GM19351 (cell line): Measurements from ENCODE around the gene CASP7.

Experiments
- ATAC-seq: cut with Tn5 transposase; IDR thresholded peaks from one replicate; pipeline ENCODE4 v1.9.1; 2021; ENCODE audit warnings: mild to moderate bottlenecking, moderate library complexity; ENCODE audit not compliant: unreplicated experiment

Gene CASP7

GRCh38 chr10:113665806-113666354, 13.8 kb upstream of the CASP7 start:
- ATAC-seq: no peak

GRCh38 chr10:113666682-113667252, 12.9 kb upstream of the CASP7 start:
- ATAC-seq: peak; percentile 87

DNA sequence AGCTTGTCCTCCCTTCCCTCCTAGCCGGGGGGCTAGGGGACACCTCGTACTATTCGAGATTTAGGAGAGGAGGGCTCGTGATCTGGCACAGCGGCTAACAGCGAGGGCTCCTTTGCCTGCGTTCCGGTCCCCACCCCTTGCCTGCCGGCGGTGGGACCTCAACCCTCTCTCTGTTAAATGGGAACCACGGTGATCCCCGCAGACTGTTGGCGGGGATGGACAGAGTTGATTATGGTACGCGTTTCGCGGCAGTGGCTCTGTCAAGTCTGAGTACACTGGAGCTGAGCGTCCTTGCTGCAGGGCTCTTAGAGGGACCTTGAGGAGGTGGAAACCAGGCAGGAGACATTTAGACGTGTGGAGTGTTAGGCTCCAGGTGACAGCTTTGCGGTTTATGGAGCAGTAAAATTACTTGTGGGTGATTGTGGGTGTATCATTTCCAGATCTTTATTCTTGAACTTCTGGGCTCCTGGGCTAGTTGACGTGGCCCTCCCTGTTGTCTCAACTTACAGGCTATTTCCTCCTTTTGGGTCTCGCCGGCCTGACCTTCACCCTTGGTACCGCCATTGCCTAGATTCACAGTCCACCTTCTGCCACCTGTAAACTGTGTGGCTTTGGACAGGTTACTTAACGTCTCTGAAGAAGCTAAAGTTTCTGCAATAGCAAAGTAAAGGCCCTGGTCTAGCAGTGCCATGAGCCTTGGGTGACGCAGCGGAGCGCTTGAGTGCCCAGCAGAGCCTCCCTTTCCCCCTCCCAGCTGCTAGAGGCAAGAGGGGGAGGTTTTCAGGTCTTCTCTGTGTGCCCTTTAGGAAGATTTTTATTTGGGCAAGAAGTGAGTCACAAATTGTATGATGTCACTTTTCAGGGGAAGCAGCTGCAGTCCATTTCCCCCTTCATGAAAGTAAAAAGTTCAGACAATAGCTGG, 739 bp downstream of the CASP7 start:
- ATAC-seq: peak; percentile 14

DNA sequence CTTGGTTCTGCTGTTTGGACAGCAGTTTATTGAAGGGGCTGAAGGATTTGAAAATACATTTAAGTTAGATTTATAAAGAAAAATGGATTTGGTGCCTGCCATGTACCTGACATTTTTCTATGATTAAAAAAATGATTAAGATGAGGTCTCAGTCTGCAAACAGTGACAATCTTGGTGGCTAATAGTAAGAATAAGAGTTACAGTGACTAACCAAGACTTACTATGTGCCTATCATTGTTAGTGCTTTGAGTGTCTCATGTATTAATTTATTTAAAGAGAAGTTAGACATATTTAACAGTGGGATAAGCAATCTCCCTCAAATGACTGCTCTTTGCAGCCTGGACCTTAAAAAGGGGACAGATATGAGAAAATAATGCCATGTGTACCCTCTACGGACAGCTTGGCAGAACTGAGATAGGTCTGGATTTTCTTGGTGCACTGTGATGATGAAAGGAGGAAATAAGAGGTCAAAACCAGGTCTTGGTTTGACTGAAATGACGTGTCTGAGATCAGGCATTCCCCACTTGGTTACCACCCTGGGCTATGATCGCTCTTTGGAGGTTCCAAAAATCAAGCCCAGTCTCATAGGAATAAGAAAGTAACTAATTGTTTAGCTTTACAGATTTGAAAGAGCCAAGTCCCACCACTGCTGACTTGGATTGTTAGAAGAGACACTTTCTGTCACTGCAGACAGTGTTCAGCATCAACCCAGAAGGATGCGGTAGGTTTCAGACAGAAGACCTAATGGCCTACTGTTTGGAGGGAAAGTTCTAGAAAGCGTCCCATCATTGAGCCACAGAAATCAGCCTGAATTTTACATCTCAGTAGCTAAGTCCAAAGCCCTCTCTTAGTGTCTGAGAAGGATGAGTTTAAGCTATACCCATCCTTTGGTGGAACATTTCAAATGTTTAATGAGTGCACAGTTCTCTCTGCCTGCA, 2.1 kb downstream of the CASP7 start:
- ATAC-seq: peak; percentile 61

DNA sequence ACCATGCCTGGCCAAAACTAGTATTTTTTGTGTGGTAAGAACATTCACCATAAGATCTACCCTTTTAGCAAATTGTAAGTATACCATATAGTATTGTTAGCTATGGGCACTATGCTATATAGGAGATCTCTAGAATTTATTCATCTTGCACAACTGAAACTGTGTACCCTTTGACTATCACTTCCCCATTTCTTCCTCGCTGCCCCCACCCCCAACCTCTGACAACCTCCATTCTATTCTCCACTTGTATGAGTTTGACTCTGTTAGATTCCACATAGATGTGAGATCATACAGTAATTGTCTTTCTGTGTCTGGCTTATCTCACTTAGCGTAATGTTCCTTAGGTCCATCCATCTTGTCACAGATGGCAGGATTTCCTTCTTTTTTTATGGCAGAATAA, 3.6 kb downstream of the CASP7 start:
- ATAC-seq: no peak

GRCh38 chr10:113686028-113686427, 6.3 kb downstream of the CASP7 start:
- no peak for ATAC-seq

GRCh38 chr10:113687037-113687436, 7.3 kb downstream of the CASP7 start:
- ATAC-seq: no peak

- ATAC-seq: no peak
These were observed 9.3 kb downstream of the CASP7 start for GRCh38 chr10:113689057-113689456.

DNA sequence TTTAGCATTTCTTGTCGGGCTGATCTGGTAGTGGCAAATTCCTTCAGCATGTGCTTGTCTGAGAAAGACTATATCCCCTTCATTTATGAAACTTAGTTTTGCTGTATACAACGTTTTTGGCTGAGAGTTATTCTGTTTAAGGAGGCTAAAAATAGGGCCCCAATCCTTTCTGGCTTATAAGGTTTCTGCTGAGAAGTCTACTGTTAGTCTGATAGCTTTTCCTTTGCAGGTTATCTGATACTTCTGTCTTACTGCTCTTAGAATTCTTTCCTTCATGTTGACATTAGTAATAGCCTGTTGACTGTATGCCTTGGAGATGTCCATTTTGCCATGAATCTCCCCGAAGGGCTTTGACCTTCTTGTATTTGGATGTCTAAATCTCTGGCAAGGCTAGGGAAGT, 9.9 kb downstream of the CASP7 start:
- no peak for ATAC-seq

DNA sequence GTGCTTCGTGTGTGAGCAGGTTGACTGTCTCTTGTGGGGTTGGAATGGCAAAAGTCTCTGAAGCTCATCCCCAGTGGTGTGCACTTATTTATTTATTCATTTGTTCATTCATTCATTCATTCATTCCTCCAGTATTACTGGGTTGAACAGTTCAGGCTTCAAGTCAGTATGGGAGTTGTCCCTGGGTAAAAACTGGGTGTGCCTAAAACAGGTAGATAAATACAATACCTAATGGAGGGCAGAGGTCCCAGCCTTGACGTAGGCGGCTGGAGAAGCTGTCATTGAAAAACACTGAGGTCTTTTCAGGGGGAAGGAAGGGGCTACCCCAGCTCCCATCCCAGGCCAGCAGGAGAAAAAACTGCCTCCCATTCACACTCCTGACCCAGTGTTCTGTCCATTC, 11.0 kb downstream of the CASP7 start:
- no peak for ATAC-seq

- ATAC-seq: no peak
These were observed 11.7 kb downstream of the CASP7 start for GRCh38 chr10:113691381-113691780.

DNA sequence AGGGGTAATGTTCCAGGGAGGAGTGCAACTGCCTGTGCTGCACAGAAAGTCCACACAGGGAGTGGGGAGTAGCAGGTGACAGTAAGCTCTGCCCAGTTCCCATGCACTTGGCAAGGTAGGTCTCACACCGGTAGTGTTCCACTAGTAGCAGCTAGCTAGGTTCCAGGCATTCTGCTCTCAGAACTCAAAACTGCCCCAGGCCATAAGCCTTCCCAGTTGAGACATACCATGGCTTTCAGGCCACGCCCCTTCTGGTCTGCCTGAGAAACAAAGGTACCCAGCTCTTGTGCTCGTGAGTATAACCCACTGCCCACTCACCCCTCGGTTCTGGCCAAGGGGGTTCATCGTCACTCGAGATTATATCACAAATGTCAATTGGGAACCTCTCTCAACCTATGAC, 12.6 kb downstream of the CASP7 start:
- no peak for ATAC-seq

GRCh38 chr10:113693348-113693747, 13.6 kb downstream of the CASP7 start:
- ATAC-seq: no peak

DNA sequence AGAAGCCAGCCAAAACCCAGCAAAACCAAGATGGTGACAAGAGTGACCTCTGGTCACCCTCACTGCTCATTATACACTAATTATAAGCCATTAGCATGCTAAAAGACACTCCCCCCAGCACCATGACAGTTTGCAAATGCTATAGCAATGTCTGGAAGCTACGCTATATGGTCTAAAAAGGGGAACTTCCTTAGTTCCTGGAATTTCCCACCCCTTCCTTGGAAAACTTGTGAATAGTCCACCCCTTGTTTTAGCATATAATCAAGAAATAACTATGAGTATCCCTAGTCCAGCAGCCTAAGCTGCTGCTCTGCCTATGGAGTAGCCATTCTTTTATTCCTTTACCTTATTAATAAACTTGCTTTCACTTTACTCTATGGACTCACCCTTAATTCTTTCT, 16.0 kb downstream of the CASP7 start:
- ATAC-seq: no peak

- no peak for ATAC-seq
These were observed 17.9 kb downstream of the CASP7 start for GRCh38 chr10:113697595-113697994.

GRCh38 chr10:113704637-113705343, 25.1 kb downstream of the CASP7 start:
- no peak for ATAC-seq

- no peak for ATAC-seq
These were observed 25.6 kb downstream of the CASP7 start for GRCh38 chr10:113705344-113705652.

GRCh38 chr10:113706623-113707022, 26.9 kb downstream of the CASP7 start:
- no peak for ATAC-seq

GRCh38 chr10:113708640-113709039, 28.9 kb downstream of the CASP7 start:
- ATAC-seq: no peak

GRCh38 chr10:113709221-113709838, 29.6 kb downstream of the CASP7 start:
- ATAC-seq: no peak
